Activated CD4-positive, CD25-positive, alpha-beta regulatory T cell (primary cell): ENCODE results near the gene FTCDNL1.
A peak's percentile ranks its signal among the peaks of the same experiment; 100 is the strongest.

Source experiments
- DNase-seq, 4 experiments: peaks; one replicate each; lab custom pipeline; 2025; lab: John Stamatoyannopoulos, UW

Gene FTCDNL1

DNA sequence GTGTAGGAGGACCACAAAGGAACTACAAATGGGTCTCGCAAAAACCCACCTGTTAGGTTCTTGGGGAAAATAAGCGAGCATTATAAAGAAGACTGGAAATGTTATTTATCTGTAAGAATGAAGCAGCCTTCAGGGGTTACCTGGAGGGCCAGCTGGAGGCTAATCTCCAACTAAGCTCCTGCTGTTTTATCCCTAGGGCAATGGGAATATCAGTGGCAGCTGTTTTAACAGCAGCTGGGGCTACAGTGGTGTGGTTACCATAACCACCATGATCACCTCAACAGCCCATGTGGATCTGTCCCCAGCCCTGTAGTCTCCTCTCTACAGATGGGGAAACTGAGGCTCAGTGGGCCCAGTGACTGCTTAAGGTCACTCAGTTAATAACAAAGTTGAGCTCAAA lies 108.1 kb downstream of the FTCDNL1 start:
- no peak for DNase-seq

DNA sequence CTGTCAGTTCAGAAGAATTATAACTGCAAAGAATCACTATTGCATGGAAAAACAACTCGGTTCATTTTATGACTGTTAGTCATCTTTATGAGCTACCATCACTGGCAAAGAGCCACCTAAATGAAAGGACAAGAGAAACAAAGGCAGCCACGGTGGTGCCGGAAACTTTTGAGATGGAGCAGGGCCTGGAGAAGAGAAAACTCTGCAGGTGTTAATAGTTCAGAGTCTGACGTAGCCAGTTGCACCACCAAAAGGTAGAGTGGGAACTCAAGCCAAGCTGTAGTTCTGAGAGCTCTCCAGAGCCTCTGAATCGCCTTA lies 110.9 kb downstream of the FTCDNL1 start:
- no peak for DNase-seq

DNA sequence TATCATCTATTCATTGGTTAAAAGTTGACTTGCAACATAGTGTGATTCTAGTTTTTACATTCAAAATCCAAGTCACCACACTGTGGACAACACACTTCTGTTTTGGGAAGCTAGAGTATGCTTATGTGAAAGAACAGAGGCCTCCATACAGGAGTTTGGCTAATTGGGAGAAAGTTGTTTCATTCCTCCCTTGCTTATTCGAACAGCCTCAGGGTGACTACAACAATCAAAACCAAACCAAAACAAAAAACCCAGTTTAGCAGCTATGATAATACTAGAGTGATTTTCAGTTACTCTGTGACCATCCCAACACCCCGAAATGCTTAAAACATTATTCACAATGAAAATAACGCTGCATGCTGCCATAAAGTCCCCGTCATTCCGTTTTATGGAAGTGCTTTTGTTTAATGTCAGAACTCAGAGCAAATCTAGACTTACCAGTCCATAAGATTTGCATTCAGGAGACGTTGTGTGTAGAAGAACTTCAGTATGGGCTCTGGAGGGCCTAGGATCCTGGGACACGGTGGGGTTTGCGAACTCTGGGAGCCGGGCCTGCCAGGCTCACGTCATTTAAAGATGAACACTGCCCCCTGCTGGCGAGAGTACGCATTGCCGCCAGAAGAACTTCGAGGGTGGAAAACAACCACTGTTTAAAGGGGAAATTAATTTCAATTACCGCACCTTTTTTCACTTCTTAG lies 111.4 kb downstream of the FTCDNL1 start:
- peak; percentile 7 to 58 (median 35) for DNase-seq

DNA sequence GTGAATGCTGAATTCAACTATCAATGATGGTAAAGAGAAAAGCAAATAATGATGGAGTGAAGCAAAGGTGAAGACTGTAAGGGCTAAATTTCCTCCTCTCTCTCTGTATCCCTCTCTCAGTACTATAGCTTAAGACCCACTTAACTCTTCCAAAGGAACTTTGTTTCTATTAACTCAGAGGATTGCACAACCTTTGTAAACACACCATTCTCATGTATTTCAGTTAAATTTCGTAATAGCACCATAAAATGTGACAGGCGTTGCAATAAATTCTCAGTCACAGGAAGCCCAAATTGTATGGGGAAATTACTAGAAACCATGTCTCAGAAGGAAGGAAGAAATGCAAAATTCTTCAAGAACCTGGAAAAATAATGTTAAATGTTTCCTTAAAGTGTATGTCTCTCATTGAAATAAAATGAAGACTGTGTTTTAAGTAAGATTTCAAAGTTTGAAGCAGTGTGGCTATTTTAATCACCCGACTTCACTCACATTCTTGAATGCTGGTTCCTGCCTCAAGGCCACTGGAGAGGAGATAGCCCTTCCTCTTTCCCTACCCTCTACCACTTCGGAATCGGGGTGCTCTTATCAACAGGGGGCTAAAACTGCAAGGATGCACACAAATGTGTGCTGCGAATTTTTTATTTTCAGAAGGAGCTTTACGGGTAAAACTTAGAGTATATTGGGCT lies 112.1 kb downstream of the FTCDNL1 start:
- DNase-seq: no peak

DNA sequence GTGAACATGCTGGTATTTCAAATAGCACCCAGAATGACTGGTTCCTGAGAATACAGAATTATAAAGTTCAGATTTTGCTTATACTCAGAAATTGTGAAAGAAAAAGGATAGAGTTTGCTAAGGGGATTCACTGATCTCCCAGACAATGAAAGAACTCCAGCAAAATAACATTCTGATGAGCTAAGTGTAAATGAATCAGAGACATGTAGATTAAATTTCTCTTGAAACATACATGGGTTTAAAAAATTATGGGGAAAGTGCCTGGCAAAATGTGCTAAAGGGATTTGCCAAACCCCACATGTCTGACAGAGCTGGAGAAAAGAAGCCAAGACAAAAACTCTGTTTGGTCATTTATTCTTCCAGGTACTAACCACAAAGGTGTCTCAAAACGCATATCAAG lies 116.3 kb downstream of the FTCDNL1 start:
- DNase-seq: no peak

DNA sequence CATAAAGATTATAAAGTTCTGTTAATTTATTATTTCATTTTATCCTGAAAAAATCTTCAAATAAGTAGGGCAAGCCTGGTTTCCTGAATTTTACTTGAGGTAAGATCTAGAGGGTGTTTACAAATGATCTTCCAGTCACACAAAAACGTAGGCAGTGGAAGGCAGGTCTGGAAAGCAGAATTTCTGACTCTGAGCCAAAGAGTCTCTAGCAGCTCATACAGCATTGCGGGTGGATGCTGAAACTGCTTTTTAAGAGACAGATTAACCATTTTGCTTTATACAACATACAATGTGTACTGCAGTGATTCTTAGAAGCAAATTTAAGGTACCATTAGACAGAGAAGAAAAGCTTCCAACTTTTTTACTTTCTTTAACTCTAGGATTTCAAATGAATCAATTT lies 117.0 kb downstream of the FTCDNL1 start:
- DNase-seq: no peak

DNA sequence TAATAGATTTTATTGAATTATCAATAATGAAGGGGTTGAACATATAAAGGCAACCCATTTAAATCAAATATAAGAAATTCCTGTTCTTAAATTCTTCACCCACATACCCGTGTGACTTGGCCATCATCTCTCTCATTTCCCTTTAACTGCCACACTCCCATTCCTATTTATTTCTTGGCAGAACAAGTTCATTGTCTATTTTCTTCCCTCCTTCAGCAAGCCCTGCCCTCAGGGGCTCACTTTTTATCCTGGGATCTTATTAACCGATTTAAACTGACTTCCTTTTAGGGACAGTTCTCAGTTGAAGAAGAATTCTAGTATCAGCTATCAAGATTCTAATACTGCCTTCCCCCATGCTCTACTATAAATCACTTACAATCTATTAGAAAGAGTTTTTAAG lies 123.2 kb downstream of the FTCDNL1 start:
- no peak for DNase-seq

DNA sequence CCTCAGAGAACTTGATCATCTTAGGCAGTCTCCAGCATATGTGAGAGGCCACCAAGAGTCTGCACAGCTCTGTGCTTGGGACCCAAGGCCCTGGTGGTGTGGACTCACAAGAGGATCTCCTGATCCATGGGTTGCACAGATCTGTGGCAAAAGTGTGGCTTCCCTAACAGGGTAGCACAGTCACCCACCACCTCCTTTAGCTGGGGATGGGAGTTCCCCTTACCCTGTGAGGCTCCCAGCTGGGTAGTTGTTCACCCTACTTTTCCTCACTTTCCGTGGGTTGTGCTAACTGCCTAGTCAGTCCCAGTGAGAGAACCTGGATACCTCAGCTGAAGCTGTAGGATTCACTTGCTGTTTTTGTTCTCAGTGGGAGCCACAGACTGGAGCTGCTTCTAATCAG lies 123.7 kb downstream of the FTCDNL1 start:
- DNase-seq: no peak

DNA sequence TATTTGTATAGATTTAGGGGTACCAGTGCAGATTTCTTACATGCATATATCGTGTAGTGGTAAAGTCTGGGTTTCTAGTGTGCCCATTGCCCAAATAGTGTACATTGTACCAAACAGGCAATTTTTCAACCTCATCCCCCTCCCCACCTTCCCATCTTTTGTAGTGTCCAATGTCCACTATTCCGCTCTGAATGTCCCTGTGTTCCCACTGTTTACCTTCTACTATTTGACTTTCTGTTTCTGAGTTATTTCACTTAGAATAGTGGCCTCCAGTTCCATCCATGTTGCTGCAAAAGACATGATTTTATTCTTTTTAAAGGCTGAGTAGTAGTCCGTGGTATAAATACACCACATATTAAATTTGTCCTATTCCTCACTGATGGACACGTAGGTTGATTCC lies 132.9 kb downstream of the FTCDNL1 start:
- DNase-seq: no peak

DNA sequence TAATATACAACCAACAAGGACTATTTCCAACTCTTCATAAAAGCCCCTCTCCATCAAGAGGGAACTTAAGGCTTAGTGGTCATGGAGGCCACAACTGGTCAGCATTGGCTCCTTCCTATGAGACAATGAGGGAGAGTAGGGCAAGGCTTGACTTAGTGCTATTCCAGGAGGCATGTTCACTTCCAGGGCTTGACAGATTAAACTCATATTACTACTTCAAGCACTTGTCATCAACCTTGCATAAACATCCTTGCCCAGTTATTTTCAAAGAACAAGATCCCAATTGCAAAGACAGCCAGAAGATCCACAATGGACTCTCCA lies 133.4 kb downstream of the FTCDNL1 start:
- DNase-seq: no peak

DNA sequence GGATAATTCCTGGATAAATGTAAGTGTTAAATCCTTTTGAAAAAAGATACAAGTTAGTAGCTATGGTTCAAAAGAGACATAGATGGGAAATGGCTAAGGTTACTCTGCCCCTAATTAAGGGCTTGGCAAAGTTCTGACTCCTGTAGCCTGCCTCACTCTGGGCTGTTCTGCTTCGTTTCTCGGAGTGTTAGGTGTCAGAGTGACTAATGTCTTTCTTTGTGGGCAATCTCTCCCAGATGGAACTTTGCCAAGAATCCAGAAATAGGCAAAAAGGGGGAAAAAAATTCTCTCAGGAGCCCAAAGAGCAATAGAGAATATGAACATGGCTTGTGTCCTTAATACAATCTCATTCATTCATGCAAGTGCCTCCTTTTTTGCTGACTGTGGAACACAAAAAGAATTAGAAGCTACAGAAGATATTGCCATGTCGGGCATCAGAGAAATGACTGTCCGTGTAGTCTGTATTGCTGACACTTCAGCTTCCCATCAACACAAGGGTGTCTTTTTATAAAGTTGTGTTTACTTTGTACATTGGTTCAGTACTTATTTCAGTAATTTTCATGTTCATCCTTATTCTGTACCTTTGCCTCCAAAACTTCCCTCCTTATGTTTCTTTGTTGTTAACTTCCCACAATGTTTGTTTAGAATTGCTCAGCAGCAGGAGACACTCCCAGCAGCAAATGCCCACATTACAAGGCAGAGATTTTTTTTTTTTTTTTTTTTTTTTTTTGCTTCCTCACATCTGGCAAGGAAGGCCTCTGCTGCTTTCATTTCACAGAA lies 134.0 kb downstream of the FTCDNL1 start:
- DNase-seq: no peak

DNA sequence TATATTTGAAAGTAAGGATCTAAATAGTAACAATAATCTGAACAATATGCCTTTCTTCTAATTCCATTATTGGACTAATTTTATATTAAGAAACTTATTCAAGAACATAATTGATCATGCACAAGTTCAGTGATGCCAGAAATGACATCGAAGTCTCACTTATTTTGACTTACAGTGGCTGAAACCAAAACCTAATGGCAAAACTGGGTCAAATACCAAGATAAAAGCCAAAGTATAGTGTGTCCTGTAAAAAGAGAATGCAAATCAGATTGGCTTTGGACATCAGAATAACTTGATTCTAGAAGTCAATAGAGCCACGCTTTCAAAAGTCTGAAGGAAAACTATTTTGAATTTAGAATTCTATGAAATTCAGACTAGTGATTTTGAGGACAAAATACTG lies 137.2 kb downstream of the FTCDNL1 start:
- DNase-seq: no peak

DNA sequence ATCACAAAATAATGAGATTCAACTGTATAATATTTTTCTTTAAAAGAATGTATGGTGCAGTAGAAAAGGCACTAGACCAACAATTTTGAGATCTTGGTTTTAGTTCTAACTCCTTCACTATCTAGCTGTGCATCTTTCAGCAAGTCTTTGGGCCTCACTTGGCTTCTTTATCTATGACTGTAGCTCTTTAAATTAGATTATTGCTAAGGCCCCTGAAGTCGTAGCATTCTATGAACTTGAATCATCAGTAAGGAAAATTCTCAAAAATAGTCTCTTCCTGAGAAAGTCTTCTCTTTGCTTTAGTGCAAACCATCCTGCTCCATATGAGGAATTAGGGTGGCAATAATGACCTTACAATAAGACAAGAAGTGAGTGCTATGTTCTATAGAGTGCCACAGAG lies 140.4 kb downstream of the FTCDNL1 start:
- DNase-seq: no peak
